Colonic mucosa (tissue), 4 donors: ENCODE results near the gene KIAA1755. TPM values are rescaled to one million over a fixed set of nuclear protein-coding genes. Genes with fewer than 3 reads are reported as not detected.

ENCODE experiments used
- DNase-seq: peaks from one replicate; pipeline ENCODE4 v3.0.0-alpha.2; 2020
- H3K27ac ChIP-seq: fragments of 200-600 bp; one replicate; pipeline ENCODE4 v1.8.0; 2021
- H3K27me3 ChIP-seq: fragments of 200-600 bp; one replicate; pipeline ENCODE4 v1.8.0; 2021
- H3K36me3 ChIP-seq: fragments of 200-600 bp; one replicate; pipeline ENCODE4 v1.8.0; 2021
- H3K4me1 ChIP-seq: fragments of 200-600 bp; one replicate; pipeline ENCODE4 v1.8.0; 2021; ENCODE audit warnings: mild to moderate bottlenecking
- H3K4me3 ChIP-seq: fragments of 200-600 bp; one replicate; pipeline ENCODE4 v1.8.0; 2021
- H3K9ac ChIP-seq, 2 donors: one replicate each; pipeline ENCODE4 v1.7.0; 2013; ENCODE audit warnings: control low read depth in 2 of 2, low read depth in 2 of 2, low read length in 2 of 2
- H3K9me3 ChIP-seq: fragments of 200-600 bp; one replicate; pipeline ENCODE4 v1.8.0; 2021
- intact Hi-C: fragments of 100-400 bp; cut with DNase I; formaldehyde crosslinking; loops from one replicate; pipeline ENCODE4 v1.14.1; 2022
- total RNA-seq, 2 donors: library from RNA; stranded (reverse); fragmentation: NEBNext Ultra II Directional in 1 of 2; extraction: Animal tissue kit (Norgen Biotek cat#: 25700) in 1 of 2; gene quantifications; one replicate each; pipeline ENCODE4 v1.2.1, GENCODE V29; 2021
- TF ChIP-seq, protein P1 (sequence below): fragments of 200-600 bp; IDR thresholded peaks from one replicate; pipeline ENCODE4 v1.8.0; 2022; ENCODE audit warnings: antibody characterized with exemption, mild to moderate bottlenecking
- donor health status: healthy.
- donor health status: DM: no; HTN: no; CAD: no.
- donor health status: DM: no; HTN: no; CAD: no.

Gene KIAA1755
- total RNA-seq, 2 donors from 2014 or later = 0.40 to 3.9 TPM

DNA sequence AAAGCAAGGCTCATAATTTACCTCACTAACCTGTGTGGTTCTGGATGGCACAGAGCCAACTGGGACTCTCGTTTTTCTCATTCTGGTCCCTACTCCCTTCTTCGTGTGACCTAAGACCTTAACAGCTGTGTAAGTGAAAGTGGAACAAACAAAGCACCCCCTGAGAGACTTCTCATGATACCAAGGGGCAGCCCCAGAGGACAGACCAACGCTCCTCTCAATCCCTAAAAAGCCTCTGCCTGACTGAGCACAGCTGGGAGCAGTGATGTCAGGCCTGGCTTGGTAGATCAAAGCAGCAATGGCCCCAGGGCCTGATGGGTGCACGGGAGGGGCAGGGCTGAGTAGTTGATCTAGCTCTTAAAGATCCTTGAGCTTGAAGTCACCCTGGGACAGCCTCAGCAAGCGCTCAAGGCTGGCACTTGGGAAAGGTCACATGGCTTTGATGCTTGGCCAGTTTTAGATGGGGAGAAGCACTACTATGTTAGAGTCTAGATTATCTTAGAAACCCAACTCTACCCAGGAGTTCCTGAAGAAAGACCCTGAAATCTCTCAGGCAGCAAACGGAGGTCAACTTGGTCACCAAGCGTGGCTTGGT, 79.2 kb downstream of the KIAA1755 start:
- no peak for DNase-seq
- intact Hi-C loops = no loop called here
- no peaks in the 10 kb centered on the region for H3K9me3 ChIP-seq

GRCh38 chr20:38180781-38181180, 79.8 kb downstream of the KIAA1755 start:
- Histone ChIP-seq H3K4me3 (no peak overlapping the region), H3K27me3 (no peaks in the 10 kb centered on the region), H3K4me1 (no peaks in the 10 kb centered on the region), H3K9ac (no peak overlapping the region), H3K27ac (no peak overlapping the region), H3K9me3 (no peaks in the 10 kb centered on the region), H3K36me3 (no peaks in the 10 kb centered on the region)
- TF ChIP-seq, protein P1, sequence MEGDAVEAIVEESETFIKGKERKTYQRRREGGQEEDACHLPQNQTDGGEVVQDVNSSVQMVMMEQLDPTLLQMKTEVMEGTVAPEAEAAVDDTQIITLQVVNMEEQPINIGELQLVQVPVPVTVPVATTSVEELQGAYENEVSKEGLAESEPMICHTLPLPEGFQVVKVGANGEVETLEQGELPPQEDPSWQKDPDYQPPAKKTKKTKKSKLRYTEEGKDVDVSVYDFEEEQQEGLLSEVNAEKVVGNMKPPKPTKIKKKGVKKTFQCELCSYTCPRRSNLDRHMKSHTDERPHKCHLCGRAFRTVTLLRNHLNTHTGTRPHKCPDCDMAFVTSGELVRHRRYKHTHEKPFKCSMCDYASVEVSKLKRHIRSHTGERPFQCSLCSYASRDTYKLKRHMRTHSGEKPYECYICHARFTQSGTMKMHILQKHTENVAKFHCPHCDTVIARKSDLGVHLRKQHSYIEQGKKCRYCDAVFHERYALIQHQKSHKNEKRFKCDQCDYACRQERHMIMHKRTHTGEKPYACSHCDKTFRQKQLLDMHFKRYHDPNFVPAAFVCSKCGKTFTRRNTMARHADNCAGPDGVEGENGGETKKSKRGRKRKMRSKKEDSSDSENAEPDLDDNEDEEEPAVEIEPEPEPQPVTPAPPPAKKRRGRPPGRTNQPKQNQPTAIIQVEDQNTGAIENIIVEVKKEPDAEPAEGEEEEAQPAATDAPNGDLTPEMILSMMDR = no peak
- no peak for DNase-seq
- intact Hi-C loops = no loop called here

More for the DNA sequence above, 79.2 kb downstream of the KIAA1755 start:
- TF ChIP-seq, protein P1 = no peak
- H3K27me3 ChIP-seq = no peaks in the 10 kb centered on the region
- H3K9ac ChIP-seq = no peak overlapping the region
- no peaks in the 10 kb centered on the region for H3K36me3 ChIP-seq
- H3K4me1 ChIP-seq = no peaks in the 10 kb centered on the region
- H3K4me3 ChIP-seq = no peak overlapping the region
- H3K27ac ChIP-seq = no peak overlapping the region

DNA sequence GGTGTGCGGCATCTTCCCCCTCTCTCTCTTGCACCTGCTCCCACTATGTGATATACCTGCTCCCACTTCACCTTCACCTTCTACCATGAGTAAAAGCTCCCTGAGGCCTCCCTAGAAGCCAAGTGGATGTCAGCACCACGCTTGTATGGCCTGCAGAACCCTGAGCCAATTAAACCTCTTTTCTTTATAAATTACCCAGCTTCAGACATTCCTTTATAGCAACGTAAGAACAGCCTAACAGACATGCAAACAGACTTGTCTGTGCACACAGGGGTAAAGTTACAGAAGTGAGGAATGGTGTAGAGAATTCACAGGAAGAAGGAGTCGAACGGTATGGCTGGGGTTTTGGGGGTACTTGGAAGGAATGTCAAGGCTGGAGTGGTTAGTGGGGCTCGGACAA, 80.7 kb downstream of the KIAA1755 start:
- no peak for DNase-seq
- TF ChIP-seq, protein P1 = no peak

GRCh38 chr20:38178581-38178980, 82.0 kb downstream of the KIAA1755 start:
- H3K9me3 ChIP-seq = no peaks in the 10 kb centered on the region
- H3K27ac ChIP-seq = no peak overlapping the region
- H3K36me3 ChIP-seq = no peaks in the 10 kb centered on the region
- TF ChIP-seq, protein P1 = no peak
- no peaks in the 10 kb centered on the region for H3K4me1 ChIP-seq
- DNase-seq = no peak
- intact Hi-C loops = no loop called here
- H3K27me3 ChIP-seq = no peaks in the 10 kb centered on the region
- no peak overlapping the region for H3K9ac ChIP-seq
- H3K4me3 ChIP-seq = no peak overlapping the region

More for the DNA sequence above, 80.7 kb downstream of the KIAA1755 start:
- intact Hi-C loops = no loop called here
- H3K4me3 ChIP-seq = no peak overlapping the region
- H3K9ac ChIP-seq = no peak overlapping the region
- no peaks in the 10 kb centered on the region for H3K27me3 ChIP-seq
- H3K27ac ChIP-seq = no peak overlapping the region
- no peaks in the 10 kb centered on the region for H3K4me1 ChIP-seq
- no peaks in the 10 kb centered on the region for H3K36me3 ChIP-seq
- no peaks in the 10 kb centered on the region for H3K9me3 ChIP-seq

DNA sequence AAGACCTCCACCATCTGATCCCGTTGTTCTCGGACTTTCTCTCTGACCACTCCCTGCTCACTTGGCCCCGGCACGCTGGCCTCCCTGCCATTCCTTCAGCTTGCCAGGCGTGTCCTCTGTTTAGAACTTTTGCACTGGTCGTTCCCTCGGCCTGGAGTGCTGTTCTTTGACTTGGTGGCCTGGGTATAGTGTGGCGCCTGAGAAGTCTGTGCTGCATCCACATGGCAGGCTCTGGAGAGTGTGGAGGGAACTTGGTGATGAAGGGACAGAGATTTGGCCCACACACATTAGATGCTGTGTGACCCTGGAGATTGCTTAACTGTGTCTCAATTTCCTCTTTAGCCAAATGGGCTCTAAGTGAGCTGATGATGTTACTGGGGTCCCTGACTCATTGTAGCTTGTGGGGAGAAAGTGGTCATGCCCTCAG, 82.5 kb downstream of the KIAA1755 start:
- no peak overlapping the region for H3K4me3 ChIP-seq
- H3K9ac ChIP-seq = no peak overlapping the region
- no peaks in the 10 kb centered on the region for H3K9me3 ChIP-seq
- no peak overlapping the region for H3K27ac ChIP-seq
- no peak for DNase-seq
- H3K36me3 ChIP-seq = no peaks in the 10 kb centered on the region
- intact Hi-C loops = no loop called here
- TF ChIP-seq, protein P1 = no peak
- H3K27me3 ChIP-seq = no peaks in the 10 kb centered on the region
- no peaks in the 10 kb centered on the region for H3K4me1 ChIP-seq
